Naive B cell (primary cell): ENCODE data around the gene SIRT5. TPM values are rescaled to one million over a fixed set of nuclear protein-coding genes. Genes with fewer than 3 reads are reported as not detected.

ENCODE experiments used
- ATAC-seq, 2 donors: fragments of 150-1000 bp; cut with Tn5 transposase; 2 replicates each; pipeline ENCODE4 v1.10.0; 2021; ENCODE audit warnings: low read depth in 2 of 2, mild to moderate bottlenecking in 2 of 2, moderate library complexity in 2 of 2
- DNase-seq: peaks from one replicate; pipeline ENCODE4 v3.0.0; 2022
- H3K27ac Mint-ChIP-seq, 6 donors: one replicate each; pipeline ENCODE4 v1.8.0; 2020 to 2022; ENCODE audit warnings: mild to moderate bottlenecking in 6 of 6, mixed read lengths in 6 of 6, moderate library complexity in 5 of 6, inconsistent platforms in 2 of 6
- H3K27me3 Mint-ChIP-seq, 3 donors: one replicate each; pipeline ENCODE4 v1.8.0; 2021 to 2022; ENCODE audit warnings: mixed read lengths in 3 of 3, mild to moderate bottlenecking in 1 of 3
- H3K36me3 Mint-ChIP-seq, 2 donors: one replicate each; pipeline ENCODE4 v1.8.0; 2020 to 2022; ENCODE audit warnings: mixed read lengths in 2 of 2, inconsistent platforms in 1 of 2, mild to moderate bottlenecking in 1 of 2
- H3K4me1 Mint-ChIP-seq, 3 donors: one replicate each; pipeline ENCODE4 v1.8.0; 2020 to 2022; ENCODE audit warnings: mixed read lengths in 3 of 3, inconsistent platforms in 1 of 3, mild to moderate bottlenecking in 1 of 3, moderate library complexity in 1 of 3
- H3K4me3 Mint-ChIP-seq, 8 donors: one replicate each; pipeline ENCODE4 v1.8.0; 2020 to 2022; ENCODE audit warnings: mild to moderate bottlenecking in 8 of 8, mixed read lengths in 8 of 8, moderate library complexity in 8 of 8, inconsistent platforms in 2 of 8
- H3K9me3 Mint-ChIP-seq, 7 donors: one replicate each; pipeline ENCODE4 v1.8.0; 2020 to 2022; ENCODE audit warnings: mixed read lengths in 7 of 7, mild to moderate bottlenecking in 5 of 7, inconsistent platforms in 2 of 7, moderate library complexity in 1 of 7
- polyA plus RNA-seq, 6 donors: library from polyadenylated mRNA; unstranded; fragments of 300-500 nt; fragmentation: Illumina TruSeq; gene quantifications; one replicate each; pipeline ENCODE4 v1.2.3, GENCODE V29; 2021; ENCODE audit warnings: low read depth in 6 of 6

SIRT5 gene
- polyA plus RNA-seq, 6 donors from 2014 or later: 10.4 to 14.7 (median 11.5) TPM

GRCh38 chr6:13577926-13578325 is 3.5 kb downstream of the SIRT5 start:
- Mint-ChIP-seq H3K9me3 (peaks cover 0 to 4% (median 0%) of the 10 kb centered on the region in 7 donors), H3K4me1 (peaks cover 9 to 28% (median 20%) of the 10 kb centered on the region in 3 donors), H3K36me3 (peaks cover 0 to 4% of the 10 kb centered on the region in 2 donors), H3K4me3 (peak overlapping the region in 1 of 8 donors; percentile 8), H3K27me3 (no peaks in the 10 kb centered on the region), H3K27ac (peak overlapping the region in 1 of 6 donors; percentile 49)
- DNase-seq: no peak
- no peak for ATAC-seq

GRCh38 chr6:13579911-13580310 is 5.5 kb downstream of the SIRT5 start:
- no peaks in the 10 kb centered on the region for H3K27me3 Mint-ChIP-seq
- H3K4me1 Mint-ChIP-seq: peaks cover 7 to 21% (median 8%) of the 10 kb centered on the region in 3 donors
- no peak overlapping the region for H3K27ac Mint-ChIP-seq
- DNase-seq (no peak), ATAC-seq (no peak)
- peaks cover 0 to 4% of the 10 kb centered on the region in 2 donors for H3K36me3 Mint-ChIP-seq
- no peak overlapping the region for H3K4me3 Mint-ChIP-seq
- peaks cover 0 to 4% (median 0%) of the 10 kb centered on the region in 7 donors for H3K9me3 Mint-ChIP-seq

- Mint-ChIP-seq H3K27me3 (no peaks in the 10 kb centered on the region), H3K27ac (no peak overlapping the region), H3K4me3 (no peak overlapping the region), H3K36me3 (peaks cover 0 to 4% of the 10 kb centered on the region in 2 donors), H3K9me3 (peaks cover 0 to 4% (median 0%) of the 10 kb centered on the region in 7 donors), H3K4me1 (peaks cover 0 to 5% (median 0%) of the 10 kb centered on the region in 3 donors)
- ATAC-seq (no peak), DNase-seq (no peak)
These were observed 7.4 kb downstream of the SIRT5 start for GRCh38 chr6:13581700-13582229.

GRCh38 chr6:13586603-13587542 is 12.5 kb downstream of the SIRT5 start:
- Mint-ChIP-seq H3K9me3 (no peaks in the 10 kb centered on the region), H3K4me1 (peaks cover 0 to 3% (median 1%) of the 10 kb centered on the region in 3 donors), H3K4me3 (no peak overlapping the region), H3K27me3 (no peaks in the 10 kb centered on the region), H3K36me3 (peaks cover 0 to 14% of the 10 kb centered on the region in 2 donors), H3K27ac (peak overlapping the region in 1 of 6 donors; percentile 60)
- ATAC-seq: no peak
- DNase-seq: no peak

GRCh38 chr6:13589801-13590200 is 15.4 kb downstream of the SIRT5 start:
- ATAC-seq (no peak), DNase-seq (no peak)
- H3K4me1 Mint-ChIP-seq: peaks cover 0 to 1% (median 0%) of the 10 kb centered on the region in 3 donors
- H3K9me3 Mint-ChIP-seq: no peaks in the 10 kb centered on the region
- H3K27ac Mint-ChIP-seq: no peak overlapping the region
- H3K27me3 Mint-ChIP-seq: no peaks in the 10 kb centered on the region
- no peak overlapping the region for H3K4me3 Mint-ChIP-seq
- H3K36me3 Mint-ChIP-seq: peaks cover 0 to 16% of the 10 kb centered on the region in 2 donors

GRCh38 chr6:13590574-13591153 is 16.3 kb downstream of the SIRT5 start:
- Mint-ChIP-seq H3K4me1 (peaks cover 0 to 1% (median 0%) of the 10 kb centered on the region in 3 donors), H3K4me3 (no peak overlapping the region), H3K27me3 (no peaks in the 10 kb centered on the region), H3K27ac (no peak overlapping the region), H3K36me3 (peaks cover 0 to 19% of the 10 kb centered on the region in 2 donors), H3K9me3 (no peaks in the 10 kb centered on the region)
- DNase-seq (no peak), ATAC-seq (no peak)

- Mint-ChIP-seq H3K9me3 (no peaks in the 10 kb centered on the region), H3K36me3 (peaks cover 0 to 19% of the 10 kb centered on the region in 2 donors), H3K27ac (no peak overlapping the region), H3K4me3 (no peak overlapping the region), H3K4me1 (peaks cover 0 to 1% (median 0%) of the 10 kb centered on the region in 3 donors), H3K27me3 (no peaks in the 10 kb centered on the region)
- DNase-seq: no peak
- ATAC-seq: no peak
These were observed 17.0 kb downstream of the SIRT5 start for GRCh38 chr6:13591205-13591921.

GRCh38 chr6:13593103-13593502 is 18.7 kb downstream of the SIRT5 start:
- Mint-ChIP-seq H3K27ac (no peak overlapping the region), H3K4me3 (no peak overlapping the region), H3K9me3 (no peaks in the 10 kb centered on the region), H3K36me3 (peaks cover 13 to 23% of the 10 kb centered on the region in 2 donors), H3K27me3 (no peaks in the 10 kb centered on the region), H3K4me1 (no peaks in the 10 kb centered on the region)
- DNase-seq (no peak), ATAC-seq (no peak)

GRCh38 chr6:13593720-13594119 is 19.3 kb downstream of the SIRT5 start:
- Mint-ChIP-seq H3K36me3 (peaks cover 16 to 27% of the 10 kb centered on the region in 2 donors), H3K4me1 (no peaks in the 10 kb centered on the region), H3K27me3 (no peaks in the 10 kb centered on the region), H3K4me3 (no peak overlapping the region), H3K9me3 (no peaks in the 10 kb centered on the region), H3K27ac (peak overlapping the region in 1 of 6 donors; percentile 6)
- DNase-seq (no peak), ATAC-seq (no peak)

- ATAC-seq (no peak), DNase-seq (no peak)
- H3K4me1 Mint-ChIP-seq: no peaks in the 10 kb centered on the region
- no peak overlapping the region for H3K27ac Mint-ChIP-seq
- no peaks in the 10 kb centered on the region for H3K9me3 Mint-ChIP-seq
- H3K4me3 Mint-ChIP-seq: no peak overlapping the region
- peaks cover 31 to 35% of the 10 kb centered on the region in 2 donors for H3K36me3 Mint-ChIP-seq
- H3K27me3 Mint-ChIP-seq: no peaks in the 10 kb centered on the region
These were observed 22.7 kb downstream of the SIRT5 start for GRCh38 chr6:13597073-13597472.

GRCh38 chr6:13600036-13600435 is 25.6 kb downstream of the SIRT5 start:
- Mint-ChIP-seq H3K9me3 (no peaks in the 10 kb centered on the region), H3K27ac (no peak overlapping the region), H3K4me3 (no peak overlapping the region), H3K27me3 (no peaks in the 10 kb centered on the region), H3K4me1 (no peaks in the 10 kb centered on the region), H3K36me3 (peaks cover 29 to 31% of the 10 kb centered on the region in 2 donors)
- no peak for ATAC-seq
- DNase-seq: no peak

GRCh38 chr6:13604135-13604534 is 29.7 kb downstream of the SIRT5 start:
- H3K36me3 Mint-ChIP-seq: peaks cover 15 to 20% of the 10 kb centered on the region in 2 donors
- H3K27ac Mint-ChIP-seq: no peak overlapping the region
- no peak for DNase-seq
- ATAC-seq: no peak
- no peak overlapping the region for H3K4me3 Mint-ChIP-seq
- H3K9me3 Mint-ChIP-seq: no peaks in the 10 kb centered on the region
- no peaks in the 10 kb centered on the region for H3K4me1 Mint-ChIP-seq
- no peaks in the 10 kb centered on the region for H3K27me3 Mint-ChIP-seq
